Fibroblast of skin of right quadriceps (primary cell): Measurements from ENCODE around the gene CSMD2.
A peak's percentile ranks its signal among the peaks of the same experiment; 100 is the strongest.

Source experiments
- DNase-seq: peaks from one replicate; pipeline ENCODE4 v3.0.0-alpha.2; 2013

CSMD2 gene

DNA sequence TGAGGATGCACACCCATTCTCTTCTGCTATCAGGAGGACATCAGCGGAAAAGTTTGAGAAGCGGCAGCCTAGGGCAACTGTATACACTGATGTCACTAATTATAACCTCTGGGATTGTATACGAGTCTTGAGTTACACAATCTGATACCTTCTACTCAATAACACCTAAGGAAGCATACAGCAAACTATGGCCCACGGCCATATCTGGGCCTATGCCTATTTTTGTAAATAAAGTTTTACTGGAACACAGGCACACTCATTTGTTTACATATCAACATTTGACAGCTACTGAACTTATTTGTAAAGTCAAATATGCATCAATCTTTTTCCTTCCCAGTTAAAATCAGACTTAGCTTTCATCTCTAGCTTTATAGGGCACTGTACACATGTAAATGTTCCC lies 505.4 kb downstream of the CSMD2 start:
- no peak for DNase-seq

DNA sequence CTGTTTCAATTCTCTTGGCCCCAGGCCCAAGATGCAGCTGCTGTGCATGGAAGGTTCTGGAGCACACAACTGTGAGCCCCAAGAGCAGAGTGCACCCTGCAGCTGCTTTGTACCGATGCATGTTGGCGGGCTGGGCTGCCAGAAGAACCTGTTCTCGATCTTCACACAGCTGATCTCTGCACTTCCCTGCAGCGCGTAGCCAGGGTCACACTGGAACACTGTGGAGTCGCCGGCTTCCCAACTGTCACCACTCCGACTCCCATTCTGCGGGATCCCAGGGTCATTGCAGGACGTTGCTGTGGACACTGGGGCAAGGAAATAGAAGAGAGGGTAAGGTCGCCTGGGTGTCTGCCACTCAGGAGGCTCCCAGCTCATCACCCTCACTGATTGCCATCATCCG lies 507.2 kb downstream of the CSMD2 start:
- DNase-seq: no peak

DNA sequence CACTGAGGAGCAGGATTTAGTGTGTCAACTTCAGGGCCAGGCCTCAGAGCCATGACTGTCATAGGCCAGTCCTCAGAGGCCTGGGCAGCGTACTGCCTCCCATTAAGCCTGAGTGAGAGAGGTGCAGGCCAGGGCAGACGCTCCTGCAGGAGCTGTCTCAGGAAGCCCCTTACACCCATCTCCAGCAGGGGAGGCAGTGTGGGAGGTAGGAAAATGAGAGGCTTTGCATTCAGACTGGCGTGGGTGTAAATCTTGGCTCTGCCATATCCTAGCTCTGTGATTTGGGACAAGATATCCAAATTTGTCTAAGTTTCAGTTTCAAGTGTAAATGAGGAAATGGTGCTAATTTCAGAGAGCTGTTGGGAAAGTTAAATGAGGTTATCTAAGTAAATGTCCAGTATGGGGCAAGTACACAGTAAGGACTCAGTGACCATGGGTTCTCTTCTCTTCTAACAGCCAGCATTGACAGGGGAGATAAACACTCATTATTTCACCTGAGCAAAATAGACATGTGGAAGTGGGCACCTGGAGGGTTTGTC lies 508.5 kb downstream of the CSMD2 start:
- no peak for DNase-seq

GRCh38 chr1:33655496-33655895 lies 509.5 kb downstream of the CSMD2 start:
- DNase-seq: no peak

GRCh38 chr1:33654267-33654834 lies 510.7 kb downstream of the CSMD2 start:
- DNase-seq: peak; percentile 36

GRCh38 chr1:33653226-33653625 lies 511.8 kb downstream of the CSMD2 start:
- DNase-seq: no peak

DNA sequence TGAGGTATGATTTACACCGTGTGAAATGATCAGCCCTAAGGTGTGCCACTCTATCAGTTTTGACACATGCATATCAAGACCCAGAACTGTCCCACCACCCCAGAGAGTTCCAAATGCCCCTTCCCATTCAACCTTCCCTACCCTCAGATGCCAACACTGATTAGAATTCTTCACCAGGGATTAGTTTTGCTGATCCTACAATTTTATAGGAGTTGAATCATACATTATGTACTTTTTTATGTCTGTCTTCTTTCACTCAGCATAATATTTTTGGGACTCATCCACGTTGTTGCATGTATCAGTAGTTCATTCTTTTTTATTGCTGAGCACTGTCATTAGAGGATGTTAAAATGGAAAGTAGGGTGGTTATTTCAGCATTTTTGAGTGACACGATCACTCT lies 514.3 kb downstream of the CSMD2 start:
- DNase-seq: no peak

DNA sequence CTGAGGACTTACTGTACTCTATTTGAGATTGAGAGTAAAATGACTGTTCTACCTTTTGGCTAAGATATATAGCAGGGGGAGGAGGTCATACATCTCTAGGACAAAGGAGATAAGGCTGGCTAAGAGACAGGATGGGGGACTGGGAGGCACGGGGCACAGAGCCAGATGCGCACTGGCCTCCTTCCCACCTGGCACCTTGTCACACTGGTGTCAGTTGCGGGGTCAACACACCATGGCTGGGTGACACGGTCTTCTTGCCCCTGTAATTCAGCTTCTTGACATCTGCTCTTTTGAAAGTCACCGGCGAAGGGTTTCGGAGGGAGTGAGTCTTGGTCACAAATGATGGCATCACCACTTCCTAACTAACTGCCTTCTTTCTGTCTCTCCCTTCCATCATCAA lies 515.3 kb downstream of the CSMD2 start:
- no peak for DNase-seq

DNA sequence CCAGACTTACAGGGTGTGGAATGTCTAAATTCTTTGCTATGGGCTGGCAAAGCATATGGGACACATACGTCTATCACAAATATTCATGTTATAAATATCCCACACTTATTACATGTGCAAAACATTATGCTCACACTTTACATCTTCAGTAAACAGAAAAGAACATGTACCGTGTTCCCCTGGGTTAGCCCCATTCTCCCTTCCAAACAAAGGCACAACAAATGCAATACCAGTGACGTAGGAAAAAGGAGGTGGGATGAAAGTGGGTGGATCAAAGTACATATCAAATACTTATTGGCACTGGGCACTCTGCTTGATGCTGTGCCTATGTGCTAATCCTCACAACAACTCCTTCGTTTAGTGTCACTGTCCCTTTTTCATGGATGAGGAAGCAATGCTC lies 521.8 kb downstream of the CSMD2 start:
- DNase-seq: no peak

DNA sequence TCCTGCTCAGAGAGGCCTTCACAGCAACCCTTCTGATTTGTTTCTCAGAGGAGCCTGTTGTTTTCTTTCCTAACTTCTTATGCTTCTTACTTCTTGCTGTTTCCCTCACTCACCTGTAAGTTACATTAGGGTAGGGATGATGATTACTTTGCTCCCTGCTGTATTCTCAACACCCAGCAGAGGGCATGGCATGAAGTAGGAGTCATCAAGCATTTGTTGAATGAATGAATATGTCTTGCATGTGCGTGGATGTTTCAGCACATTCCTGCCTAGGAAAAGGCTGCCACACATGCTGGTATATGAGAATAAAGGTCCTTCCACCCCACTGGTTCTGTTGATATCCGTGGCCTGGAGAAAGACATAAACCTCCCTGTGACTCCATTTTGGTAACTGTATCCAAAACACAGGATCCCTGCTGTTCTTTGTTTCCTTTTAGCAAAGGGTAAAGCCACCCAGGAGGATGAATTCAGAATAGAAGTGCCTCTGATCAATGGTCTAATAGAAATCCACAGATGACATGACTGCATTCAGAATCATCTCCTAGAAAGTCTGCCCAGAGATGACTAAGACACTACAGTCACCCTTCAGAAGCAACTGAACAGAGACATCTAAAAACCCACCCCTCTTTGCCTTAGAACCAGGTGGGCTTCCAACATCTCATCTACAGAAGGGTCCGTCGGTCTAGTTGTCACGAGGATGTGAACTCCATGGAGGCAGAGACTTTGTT lies 523.8 kb downstream of the CSMD2 start:
- DNase-seq: peak; percentile 40

DNA sequence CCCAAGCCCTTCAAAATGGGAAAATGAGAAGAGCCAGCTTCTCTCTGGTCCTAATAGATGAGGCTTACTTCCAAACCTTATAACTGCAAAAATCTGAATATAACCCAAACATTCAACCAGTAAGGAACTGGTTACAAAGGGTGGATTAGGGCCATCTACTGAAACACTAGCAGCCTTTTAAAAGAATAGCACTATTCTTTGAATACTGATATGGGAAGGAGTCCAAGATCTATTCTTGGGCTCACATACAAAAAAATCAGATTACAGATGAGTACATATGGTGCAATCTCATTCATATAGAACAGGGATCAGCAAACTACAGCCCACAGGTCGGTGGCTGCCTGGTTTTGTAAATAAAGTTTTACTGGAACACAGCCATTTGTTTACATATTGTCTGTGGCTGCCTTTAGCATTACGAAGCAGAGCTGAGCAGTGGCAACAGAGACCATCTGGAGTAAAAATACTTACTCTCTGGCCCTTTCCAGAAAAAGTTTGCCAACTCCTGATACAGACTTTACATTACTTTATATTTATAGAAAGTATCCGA lies 524.8 kb downstream of the CSMD2 start:
- DNase-seq: peak; percentile 18

DNA sequence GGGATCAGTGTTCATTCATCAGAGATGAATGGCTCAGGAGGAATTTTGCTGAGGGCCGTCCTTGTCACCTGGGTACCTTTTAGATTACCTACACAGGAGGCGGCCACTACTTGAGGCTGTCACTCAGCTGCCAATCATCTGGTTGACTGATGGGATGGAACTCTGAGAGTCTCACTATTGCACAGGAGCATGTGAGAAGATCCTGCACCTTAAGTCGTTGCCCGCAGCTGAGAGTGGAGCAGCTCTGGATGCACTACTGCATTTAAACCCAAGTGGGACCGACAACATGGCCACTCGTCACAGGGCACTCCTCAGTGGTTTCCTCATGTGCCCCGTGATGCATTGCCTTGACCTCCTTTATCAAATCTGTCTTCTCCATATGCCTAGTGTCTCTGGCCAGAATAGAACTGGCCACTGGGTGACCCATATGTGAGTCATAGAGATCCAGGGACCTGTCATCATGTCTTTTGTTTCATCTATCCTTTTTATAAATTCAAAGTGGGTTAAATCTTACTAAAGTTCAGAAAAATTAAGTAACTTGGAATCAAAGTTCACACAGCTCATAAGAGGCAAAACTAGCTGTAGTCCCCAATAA lies 527.1 kb downstream of the CSMD2 start:
- DNase-seq: no peak

DNA sequence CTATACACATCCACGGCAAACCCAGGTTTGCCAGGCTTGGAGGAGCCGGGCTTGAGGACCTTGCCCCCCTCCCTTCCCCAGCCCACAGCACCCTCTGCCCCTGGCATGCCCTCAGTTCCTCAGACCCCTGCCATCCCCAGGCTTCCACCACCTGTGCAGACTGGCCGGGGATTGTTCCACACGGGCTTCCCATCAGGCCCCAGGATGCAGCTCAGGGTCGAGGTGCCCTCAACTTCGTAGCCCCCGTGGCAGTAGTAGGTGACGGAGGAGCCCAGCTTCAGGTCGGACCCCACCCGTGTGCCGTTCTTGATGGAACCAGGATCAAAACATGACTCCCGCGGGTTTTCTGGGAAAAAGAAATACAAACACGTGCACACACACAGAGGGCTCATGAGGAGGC lies 528.8 kb downstream of the CSMD2 start:
- DNase-seq: no peak

DNA sequence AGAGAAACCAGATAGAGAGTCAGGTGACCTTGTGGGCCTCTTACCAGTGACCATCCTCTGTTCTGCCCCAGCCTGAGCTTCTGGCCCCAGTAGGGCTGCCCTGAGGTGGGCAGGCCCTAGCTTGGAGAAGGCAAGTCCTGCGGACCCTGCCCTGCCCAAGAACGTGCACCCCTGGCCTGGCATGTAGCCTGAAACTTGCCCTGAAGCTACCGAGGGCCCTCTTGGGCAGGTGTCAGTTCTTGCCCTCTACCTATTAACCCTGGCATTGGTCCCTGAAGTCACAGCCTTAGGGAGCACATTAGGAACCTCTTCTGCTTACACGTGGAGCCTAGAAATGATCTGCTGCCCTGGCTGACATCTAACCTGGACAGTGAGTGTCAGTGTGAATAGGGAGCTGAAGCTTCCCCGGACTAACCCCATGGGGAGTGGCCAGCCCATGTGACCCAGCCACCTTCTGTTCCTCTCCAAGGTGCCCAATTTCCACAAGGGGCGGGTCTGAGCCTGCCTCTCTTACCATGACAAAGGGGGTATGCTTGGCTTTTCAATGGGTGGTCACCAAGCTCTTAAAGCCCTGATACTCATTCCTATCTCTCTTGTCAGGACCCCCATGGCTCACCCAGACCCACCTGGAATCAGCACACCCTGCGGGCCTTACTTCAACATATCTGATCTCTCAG lies 529.6 kb downstream of the CSMD2 start:
- no peak for DNase-seq

DNA sequence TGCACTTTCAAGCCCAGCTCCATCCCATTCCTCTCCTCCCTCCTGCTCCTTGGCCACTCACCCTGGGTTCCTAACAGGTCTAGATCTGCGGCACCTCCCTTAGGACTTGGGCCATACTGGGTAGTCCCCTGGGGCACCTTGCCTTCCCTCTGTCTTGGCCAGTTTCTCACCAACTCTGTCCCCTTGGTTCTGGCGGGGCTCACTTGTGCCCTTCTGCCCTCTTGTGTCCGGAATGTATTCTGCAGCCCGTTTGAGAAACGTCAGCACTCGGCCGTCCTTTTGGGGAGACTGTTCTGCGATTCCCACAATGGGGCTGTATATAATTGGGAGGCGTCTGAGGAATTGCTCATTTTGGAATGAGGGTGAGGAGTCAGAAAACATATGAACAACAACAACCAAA lies 530.2 kb downstream of the CSMD2 start:
- DNase-seq: peak; percentile 42

DNA sequence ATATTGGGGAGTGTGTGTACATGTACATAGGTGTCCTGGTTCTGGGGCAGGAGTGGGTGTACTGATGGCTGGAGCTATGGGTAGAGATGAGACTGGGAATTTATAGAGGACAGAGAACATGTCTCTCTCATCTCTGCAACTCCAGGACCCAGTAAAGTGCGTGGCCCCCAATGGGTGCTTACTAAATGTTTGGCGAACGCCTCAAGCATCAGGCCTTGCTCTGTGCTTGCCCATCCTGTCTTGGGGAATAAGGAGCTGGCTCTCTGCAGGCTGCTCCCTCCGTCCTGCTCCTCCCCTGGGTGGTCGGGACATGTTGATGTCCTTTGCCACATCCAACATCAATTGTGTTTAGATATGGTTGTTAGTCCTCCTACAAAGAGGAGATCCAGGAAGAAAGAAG lies 530.9 kb downstream of the CSMD2 start:
- no peak for DNase-seq

GRCh38 chr1:33633019-33633801 lies 531.8 kb downstream of the CSMD2 start:
- DNase-seq: peak; percentile 82

- DNase-seq: no peak
These were observed 534.3 kb downstream of the CSMD2 start for GRCh38 chr1:33630686-33631085.

DNA sequence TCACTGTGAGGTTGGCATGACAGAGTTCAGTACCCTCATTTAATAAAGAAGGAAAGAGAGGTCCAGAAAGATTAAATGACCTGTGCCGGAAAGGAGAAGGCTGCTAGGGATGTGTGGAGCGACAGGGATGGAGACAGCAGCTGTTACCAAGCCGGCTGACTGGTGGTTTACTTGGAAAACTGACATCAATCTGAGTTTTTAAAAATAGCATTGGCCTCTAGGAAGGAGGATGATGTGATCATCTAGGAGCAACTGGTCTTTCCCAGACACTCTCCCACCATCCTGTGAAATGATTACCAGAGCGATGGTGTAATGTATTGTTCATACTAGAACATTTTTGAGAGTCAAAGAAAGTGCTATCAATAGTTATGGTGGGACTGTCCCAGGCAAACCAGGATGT lies 538.2 kb downstream of the CSMD2 start:
- DNase-seq: no peak

- DNase-seq: no peak
These were observed 539.8 kb downstream of the CSMD2 start for GRCh38 chr1:33624991-33625870.

DNA sequence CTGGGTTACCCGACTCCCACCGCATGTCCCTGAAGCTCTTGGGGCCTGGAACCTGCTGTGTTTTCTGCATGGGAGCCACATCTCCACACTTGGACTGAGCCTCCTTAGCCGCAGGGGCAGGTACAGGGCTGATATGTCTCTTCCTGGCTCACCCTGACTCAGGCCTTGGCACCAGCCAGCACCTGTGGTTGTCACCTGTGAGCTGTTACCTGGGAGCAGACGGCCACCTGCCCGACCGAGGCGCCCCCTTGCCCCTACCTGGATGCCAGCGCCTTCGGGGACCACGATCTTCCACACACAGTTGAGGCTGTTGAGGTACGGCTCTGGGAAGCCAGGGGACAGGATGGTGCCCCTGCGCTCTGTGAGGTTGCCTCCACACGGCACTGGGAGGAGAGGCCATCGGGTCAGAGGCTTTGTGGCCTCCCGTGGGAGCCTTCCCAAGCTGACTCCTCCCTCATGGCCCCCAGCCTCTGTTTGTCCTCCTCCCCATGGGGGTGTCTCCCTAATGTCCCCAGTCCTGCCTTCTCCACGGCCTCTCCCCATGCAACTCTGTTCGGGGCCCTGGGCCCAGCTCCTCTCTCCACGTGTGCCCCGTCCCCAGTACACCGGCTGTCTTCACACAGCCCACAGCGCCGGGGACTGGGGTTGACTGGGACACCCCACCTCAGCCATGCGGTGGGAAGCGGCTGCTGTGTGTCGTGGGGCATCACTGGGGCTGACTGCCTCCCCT lies 540.6 kb downstream of the CSMD2 start:
- DNase-seq: no peak
